IPS-NIHi7 (cell line): ENCODE results near the gene NUB1.

Experiments used
- DNase-seq: peaks from one replicate; pipeline ENCODE4 v3.0.0; 2012; ENCODE audit warnings: mixed read lengths; ENCODE audit errors: extremely low spot score

Gene NUB1

DNA sequence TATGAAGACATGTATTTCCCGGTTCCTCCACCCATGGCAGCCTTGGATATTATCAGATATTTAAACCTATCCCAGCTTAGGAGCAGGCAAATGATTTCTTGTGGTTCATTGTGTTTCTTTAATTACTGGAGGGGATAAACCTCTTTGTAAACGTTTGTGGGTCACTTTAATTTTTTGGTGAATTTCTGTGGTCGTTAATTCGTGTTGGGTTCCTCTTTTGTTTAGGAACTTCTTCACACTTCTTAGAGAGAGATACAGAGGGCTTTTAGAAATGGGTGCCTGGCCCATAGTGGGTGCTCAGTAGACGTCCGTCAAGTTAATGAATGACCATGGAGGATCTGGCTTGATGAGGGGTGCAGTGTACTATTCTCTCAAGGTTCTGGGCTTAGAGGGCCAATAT, 27.2 kb upstream of the NUB1 start:
- DNase-seq, result no peak

- DNase-seq, result peak; percentile 82
Observed at GRCh38 chr7:151315038-151315655, 26.5 kb upstream of the NUB1 start.

- no peak for DNase-seq
Observed at GRCh38 chr7:151316896-151317295, 24.7 kb upstream of the NUB1 start.

GRCh38 chr7:151317936-151318335, 23.7 kb upstream of the NUB1 start:
- DNase-seq, result no peak

DNA sequence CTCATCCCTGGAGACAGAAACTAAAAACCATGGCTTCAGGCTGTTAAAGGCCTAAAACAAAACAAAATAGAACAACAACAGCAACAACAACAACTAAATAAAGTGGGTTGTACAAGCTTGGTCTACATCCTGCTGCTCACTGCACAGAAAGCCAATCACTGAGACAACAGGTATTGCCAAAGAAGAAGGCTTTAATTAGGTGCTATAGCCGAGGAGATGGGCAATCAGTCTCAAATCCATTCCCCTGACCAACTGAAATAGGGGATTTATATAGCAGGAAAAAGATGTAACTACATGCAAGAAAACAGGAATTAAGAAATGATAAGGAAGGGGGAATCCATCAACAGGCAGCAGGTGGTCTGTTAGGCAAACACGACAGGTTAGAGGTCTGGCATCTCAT, 22.4 kb upstream of the NUB1 start:
- DNase-seq, result no peak

- DNase-seq, result no peak
Observed at GRCh38 chr7:151320263-151320845, 21.3 kb upstream of the NUB1 start.

DNA sequence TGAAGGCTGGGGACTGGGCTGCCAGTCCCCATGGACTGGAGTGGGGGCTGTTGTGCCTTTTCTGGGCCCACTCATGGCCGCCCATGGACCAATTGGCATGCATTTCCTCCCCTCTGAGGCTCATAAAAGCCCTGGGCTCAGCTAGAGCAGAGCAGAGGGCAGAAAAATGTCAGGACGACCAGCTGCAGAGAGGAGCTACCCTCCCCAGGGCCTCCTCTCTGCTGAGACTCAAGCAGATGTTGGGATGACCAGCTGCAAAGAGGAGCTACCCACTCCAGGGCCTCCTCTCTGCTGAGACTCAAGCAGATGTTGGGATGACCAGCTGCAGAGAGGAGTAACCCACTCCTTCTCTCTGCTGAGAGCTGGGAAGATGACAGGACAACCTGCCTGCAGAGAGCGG, 20.3 kb upstream of the NUB1 start:
- DNase-seq, result no peak

- DNase-seq, result no peak
Observed at GRCh38 chr7:151322906-151323305, 18.7 kb upstream of the NUB1 start.

- DNase-seq, result no peak
Observed at GRCh38 chr7:151327022-151327421, 14.6 kb upstream of the NUB1 start.

DNA sequence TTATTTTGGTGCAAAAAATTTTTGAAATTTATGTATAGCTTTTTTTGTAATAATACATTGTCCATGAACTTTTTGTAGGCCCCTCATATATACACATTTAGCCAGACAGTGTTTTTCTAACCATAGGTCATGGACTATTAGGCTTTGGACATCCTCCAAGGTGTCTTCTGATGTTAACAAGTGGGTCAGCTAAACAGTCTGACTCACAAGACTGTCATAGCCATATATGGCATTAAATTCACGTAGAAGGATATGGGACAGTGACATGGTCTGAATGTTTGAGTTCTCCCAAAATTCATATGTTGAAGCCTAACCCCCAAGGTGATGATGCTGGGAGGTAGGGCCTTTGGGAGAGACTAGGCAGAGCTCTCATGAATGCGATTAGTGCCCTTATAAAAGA, 14.0 kb upstream of the NUB1 start:
- no peak for DNase-seq

- DNase-seq, result no peak
Observed at GRCh38 chr7:151330181-151330580, 11.4 kb upstream of the NUB1 start.

- DNase-seq, result no peak
Observed at GRCh38 chr7:151330661-151331060, 11.0 kb upstream of the NUB1 start.

GRCh38 chr7:151334628-151335027, 7.0 kb upstream of the NUB1 start:
- DNase-seq, result no peak

DNA sequence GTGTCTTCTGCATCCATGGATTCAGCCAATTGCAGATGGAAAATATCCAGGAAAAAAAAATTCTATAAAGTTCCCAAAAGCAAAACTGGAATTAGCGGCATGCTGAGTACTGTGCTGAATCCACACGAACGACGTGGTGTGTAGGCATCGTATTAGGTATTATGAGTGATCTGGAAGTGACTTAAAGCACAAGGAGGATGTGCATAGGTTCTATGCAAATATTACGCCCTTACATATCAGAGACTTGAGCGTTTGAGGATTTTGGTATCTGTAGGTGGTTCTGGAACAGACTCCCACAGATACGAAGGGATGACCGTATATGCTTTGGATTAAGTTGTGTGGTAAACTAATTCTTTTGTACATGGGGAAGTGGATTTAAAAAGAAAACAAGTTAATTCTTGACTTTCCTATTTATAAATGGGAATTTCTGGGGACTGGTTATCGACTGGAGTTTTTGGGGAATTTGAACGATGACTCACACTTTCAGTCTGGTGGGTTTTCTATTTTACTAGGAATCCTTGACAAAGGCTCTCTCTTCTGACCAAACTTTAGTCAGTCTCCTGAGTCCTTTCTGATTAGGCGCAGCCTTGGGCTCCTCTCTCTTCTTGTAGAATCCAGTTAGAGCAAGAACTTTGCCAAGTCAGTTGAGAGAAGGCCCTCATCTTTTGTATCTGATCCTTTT, 5.4 kb upstream of the NUB1 start:
- DNase-seq, result no peak

DNA sequence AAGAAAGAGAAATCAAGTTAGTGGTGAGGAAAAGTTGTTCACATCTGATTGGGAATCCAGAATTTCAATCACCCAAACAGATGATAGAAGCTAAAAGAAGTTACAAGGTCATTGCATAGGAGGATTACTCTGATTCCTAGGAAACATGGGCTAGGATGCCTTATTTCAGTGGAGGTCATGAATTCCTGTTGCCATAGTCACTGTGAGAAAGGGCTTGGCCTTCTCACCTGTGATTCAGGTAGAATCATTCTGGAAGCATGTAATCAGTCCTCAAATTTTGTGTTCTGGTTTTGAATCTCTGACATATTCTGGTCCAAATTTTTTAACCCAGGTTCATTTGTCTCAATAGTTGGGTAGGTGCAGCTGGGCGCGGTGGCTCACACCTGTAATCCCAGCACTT, 4.3 kb upstream of the NUB1 start:
- no peak for DNase-seq

- DNase-seq, result no peak
Observed at GRCh38 chr7:151338809-151339208, 2.8 kb upstream of the NUB1 start.

- no peak for DNase-seq
Observed at GRCh38 chr7:151339651-151340382, 1.8 kb upstream of the NUB1 start.

DNA sequence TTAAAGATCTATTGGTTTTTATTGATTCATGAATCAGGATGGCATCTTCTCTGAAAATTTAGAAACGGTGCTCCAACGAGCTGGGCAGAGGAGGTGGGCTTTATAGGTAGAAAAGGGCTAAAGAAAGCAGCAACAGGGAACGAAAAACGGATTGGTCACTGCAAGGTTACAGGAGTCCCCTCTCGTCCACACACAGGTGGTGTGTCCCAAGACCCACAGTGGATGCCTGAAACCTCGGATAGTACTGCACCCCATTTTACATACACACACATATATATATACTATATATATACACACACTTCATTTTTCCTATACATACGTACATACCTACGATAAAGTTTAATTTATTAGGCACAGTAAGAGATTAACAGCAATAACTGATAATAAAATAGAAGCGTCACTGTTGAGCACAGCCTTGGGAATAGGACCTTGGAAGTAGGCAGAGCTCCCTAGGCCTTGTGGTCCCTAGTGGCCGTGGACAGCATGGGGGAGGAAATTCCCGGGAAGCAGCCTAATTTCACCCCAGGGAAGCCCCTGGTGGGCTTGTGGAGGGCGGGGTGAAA, 737 bp upstream of the NUB1 start:
- DNase-seq, result no peak

DNA sequence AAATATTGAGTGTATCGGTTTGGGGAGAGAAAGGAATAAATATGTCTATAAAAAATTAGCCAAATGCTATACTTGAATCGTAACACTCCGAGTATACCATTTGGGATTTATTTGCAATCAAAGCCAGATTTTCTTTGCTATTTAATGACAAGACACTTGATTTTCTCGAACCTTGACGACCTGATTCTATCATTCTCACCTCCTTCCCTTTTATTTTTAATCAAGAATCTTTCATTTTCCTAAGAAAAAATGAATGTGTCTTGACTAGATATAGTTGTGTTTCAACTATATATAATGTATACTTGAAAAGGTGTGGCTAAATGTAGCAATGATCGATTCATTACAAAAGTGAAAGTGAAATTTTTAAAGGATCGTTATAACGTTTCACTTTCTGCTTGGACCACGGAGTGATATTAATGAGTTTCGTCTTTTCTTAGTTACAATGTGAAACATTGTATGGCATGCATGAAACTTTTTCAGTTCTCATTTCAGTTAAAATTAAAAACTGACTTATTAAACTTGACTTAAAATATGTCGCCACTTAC, 562 bp downstream of the NUB1 start:
- no peak for DNase-seq

- DNase-seq, result no peak
Observed at GRCh38 chr7:151342811-151343210, 1.2 kb downstream of the NUB1 start.

DNA sequence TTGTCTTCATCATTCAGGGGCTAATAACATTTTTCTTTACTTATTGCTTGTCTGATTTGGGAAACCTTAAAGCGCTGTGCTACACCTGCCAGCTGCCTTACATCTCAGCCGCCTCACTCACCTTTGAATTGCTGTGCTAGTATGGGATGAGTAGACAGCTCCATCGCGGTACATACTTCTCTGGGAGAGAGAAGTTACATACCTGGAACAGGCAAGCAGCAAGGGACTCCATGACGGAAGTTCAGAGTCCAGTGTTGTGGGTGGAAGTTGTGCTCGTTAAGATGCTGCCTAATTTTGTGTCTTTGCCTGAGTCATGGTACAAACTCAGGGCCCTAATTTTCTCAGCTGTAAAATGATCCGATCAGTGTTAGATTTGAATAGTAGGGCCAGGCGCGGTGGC, 1.9 kb downstream of the NUB1 start:
- DNase-seq, result no peak
